ENCODE results near the gene PSMB1. TPM values are rescaled to one million over a fixed set of nuclear protein-coding genes. Genes with fewer than 3 reads are reported as not detected.

Gene PSMB1
- total RNA-seq, 1 experiment from 2014 or later: 282 TPM

- POLR2A ChIA-PET: no interaction called here
- BruUV-seq (replicated peaks): no TSS peak
These were observed 8.4 kb upstream of the PSMB1 start for GRCh38 chr6:170561555-170561954.

More at GRCh38 chr6:170561555-170561954, 8.4 kb upstream of the PSMB1 start:
- Histone ChIP-seq H3K27ac (ENCODE audit: low read depth, low read length) (no peak overlapping the region), H3K9me2 (ENCODE audit: insufficient read depth) (no peaks in the 10 kb centered on the region), H3K79me2 (ENCODE audit: insufficient read depth, low read length) (peaks cover 77% of the 10 kb centered on the region), H3K4me1 (ENCODE audit: control insufficient read depth in 1 of 2, insufficient read depth in 2 of 2, low read length in 2 of 2) (no peaks in the 10 kb centered on the region), H4K20me1 (ENCODE audit: insufficient read depth) (no peaks in the 10 kb centered on the region), H3K36me3 (ENCODE audit: control insufficient read depth in 1 of 2, insufficient read depth in 2 of 2, low read length in 2 of 2) (peaks cover 30 to 44% of the 10 kb centered on the region in 2 experiments), H3K4me3 (replicated peaks in 1 of 2; ENCODE audit: low read depth in 1 of 2, low read length in 2 of 2) (no peak overlapping the region), H2AFZ (ENCODE audit: low read depth, low read length, poor library complexity, severe bottlenecking) (no peak overlapping the region), H3K27me3 (ENCODE audit: insufficient read depth, low read length) (no peaks in the 10 kb centered on the region), H3K4me2 (ENCODE audit: low read length) (no peak overlapping the region), H3K9me3 (ENCODE audit: control insufficient read depth in 1 of 2, insufficient read depth in 1 of 2, low read depth in 1 of 2, low read length in 2 of 2) (no peaks in the 10 kb centered on the region), H3K9ac (ENCODE audit: low read length) (no peak overlapping the region)
- ATAC-seq (no peak), DNase-seq (ENCODE audit: low read depth, low spot score) (no peak)
- TF ChIP-seq, protein P1, sequence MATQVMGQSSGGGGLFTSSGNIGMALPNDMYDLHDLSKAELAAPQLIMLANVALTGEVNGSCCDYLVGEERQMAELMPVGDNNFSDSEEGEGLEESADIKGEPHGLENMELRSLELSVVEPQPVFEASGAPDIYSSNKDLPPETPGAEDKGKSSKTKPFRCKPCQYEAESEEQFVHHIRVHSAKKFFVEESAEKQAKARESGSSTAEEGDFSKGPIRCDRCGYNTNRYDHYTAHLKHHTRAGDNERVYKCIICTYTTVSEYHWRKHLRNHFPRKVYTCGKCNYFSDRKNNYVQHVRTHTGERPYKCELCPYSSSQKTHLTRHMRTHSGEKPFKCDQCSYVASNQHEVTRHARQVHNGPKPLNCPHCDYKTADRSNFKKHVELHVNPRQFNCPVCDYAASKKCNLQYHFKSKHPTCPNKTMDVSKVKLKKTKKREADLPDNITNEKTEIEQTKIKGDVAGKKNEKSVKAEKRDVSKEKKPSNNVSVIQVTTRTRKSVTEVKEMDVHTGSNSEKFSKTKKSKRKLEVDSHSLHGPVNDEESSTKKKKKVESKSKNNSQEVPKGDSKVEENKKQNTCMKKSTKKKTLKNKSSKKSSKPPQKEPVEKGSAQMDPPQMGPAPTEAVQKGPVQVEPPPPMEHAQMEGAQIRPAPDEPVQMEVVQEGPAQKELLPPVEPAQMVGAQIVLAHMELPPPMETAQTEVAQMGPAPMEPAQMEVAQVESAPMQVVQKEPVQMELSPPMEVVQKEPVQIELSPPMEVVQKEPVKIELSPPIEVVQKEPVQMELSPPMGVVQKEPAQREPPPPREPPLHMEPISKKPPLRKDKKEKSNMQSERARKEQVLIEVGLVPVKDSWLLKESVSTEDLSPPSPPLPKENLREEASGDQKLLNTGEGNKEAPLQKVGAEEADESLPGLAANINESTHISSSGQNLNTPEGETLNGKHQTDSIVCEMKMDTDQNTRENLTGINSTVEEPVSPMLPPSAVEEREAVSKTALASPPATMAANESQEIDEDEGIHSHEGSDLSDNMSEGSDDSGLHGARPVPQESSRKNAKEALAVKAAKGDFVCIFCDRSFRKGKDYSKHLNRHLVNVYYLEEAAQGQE (IDR thresholded peaks at IDR 0.05; ENCODE audit: low read depth): no peak
- TF ChIP-seq TCF7L2 (IDR thresholded peaks at IDR 0.05; ENCODE audit: borderline replicate concordance, extremely low read depth, insufficient read depth, insufficient read length) (no peak), YY1 (IDR thresholded peaks at IDR 0.05; ENCODE audit: extremely low read depth, insufficient replicate concordance, low read depth, low read length) (no peak), JUND (IDR thresholded peaks at IDR 0.05) (no peak), EGR1 (IDR thresholded peaks at IDR 0.05; ENCODE audit: low read depth) (no peak), SRF (IDR thresholded peaks at IDR 0.05; ENCODE audit: low read depth) (no peak), EZH2 (IDR thresholded peaks at IDR 0.05) (no peak), POLR2AphosphoS5 (IDR thresholded peaks at IDR 0.05; ENCODE audit: low read depth, low read length) (no peak), CBX3 (IDR thresholded peaks at IDR 0.05; ENCODE audit: low read depth) (no peak), POLR2A (IDR thresholded peaks at IDR 0.05; ENCODE audit: borderline replicate concordance, extremely low read depth, insufficient read depth, insufficient read length) (no peak), ELF1 (IDR thresholded peaks at IDR 0.05; ENCODE audit: borderline replicate concordance, low read depth) (no peak), EZH2phosphoT487 (IDR thresholded peaks at IDR 0.05; ENCODE audit: borderline replicate concordance) (no peak), RAD21 (IDR thresholded peaks at IDR 0.05; ENCODE audit: low read depth) (no peak), ZFX (IDR thresholded peaks at IDR 0.05) (no peak)
- TF ChIP-seq, protein P2, sequence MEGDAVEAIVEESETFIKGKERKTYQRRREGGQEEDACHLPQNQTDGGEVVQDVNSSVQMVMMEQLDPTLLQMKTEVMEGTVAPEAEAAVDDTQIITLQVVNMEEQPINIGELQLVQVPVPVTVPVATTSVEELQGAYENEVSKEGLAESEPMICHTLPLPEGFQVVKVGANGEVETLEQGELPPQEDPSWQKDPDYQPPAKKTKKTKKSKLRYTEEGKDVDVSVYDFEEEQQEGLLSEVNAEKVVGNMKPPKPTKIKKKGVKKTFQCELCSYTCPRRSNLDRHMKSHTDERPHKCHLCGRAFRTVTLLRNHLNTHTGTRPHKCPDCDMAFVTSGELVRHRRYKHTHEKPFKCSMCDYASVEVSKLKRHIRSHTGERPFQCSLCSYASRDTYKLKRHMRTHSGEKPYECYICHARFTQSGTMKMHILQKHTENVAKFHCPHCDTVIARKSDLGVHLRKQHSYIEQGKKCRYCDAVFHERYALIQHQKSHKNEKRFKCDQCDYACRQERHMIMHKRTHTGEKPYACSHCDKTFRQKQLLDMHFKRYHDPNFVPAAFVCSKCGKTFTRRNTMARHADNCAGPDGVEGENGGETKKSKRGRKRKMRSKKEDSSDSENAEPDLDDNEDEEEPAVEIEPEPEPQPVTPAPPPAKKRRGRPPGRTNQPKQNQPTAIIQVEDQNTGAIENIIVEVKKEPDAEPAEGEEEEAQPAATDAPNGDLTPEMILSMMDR (IDR thresholded peaks at IDR 0.05 in 2 of 3, conservative IDR thresholded peaks at IDR 0.05 in 1 of 3; ENCODE audit: borderline replicate concordance in 1 of 3, insufficient read depth in 1 of 3, low read depth in 2 of 3, low read length in 2 of 3): no peak
- TF ChIP-seq, protein P3, sequence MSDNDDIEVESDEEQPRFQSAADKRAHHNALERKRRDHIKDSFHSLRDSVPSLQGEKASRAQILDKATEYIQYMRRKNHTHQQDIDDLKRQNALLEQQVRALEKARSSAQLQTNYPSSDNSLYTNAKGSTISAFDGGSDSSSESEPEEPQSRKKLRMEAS (IDR thresholded peaks at IDR 0.05): no peak
- TF ChIP-seq, protein P4, sequence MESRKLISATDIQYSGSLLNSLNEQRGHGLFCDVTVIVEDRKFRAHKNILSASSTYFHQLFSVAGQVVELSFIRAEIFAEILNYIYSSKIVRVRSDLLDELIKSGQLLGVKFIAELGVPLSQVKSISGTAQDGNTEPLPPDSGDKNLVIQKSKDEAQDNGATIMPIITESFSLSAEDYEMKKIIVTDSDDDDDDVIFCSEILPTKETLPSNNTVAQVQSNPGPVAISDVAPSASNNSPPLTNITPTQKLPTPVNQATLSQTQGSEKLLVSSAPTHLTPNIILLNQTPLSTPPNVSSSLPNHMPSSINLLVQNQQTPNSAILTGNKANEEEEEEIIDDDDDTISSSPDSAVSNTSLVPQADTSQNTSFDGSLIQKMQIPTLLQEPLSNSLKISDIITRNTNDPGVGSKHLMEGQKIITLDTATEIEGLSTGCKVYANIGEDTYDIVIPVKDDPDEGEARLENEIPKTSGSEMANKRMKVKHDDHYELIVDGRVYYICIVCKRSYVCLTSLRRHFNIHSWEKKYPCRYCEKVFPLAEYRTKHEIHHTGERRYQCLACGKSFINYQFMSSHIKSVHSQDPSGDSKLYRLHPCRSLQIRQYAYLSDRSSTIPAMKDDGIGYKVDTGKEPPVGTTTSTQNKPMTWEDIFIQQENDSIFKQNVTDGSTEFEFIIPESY (IDR thresholded peaks at IDR 0.05; ENCODE audit: extremely low read depth, insufficient replicate concordance, low read length): no peak
- TF ChIP-seq, protein P5, sequence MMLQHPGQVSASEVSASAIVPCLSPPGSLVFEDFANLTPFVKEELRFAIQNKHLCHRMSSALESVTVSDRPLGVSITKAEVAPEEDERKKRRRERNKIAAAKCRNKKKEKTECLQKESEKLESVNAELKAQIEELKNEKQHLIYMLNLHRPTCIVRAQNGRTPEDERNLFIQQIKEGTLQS (IDR thresholded peaks at IDR 0.05): no peak
- ChIA-PET CTCF (no interaction called here), RAD21 (ENCODE audit: low non-redundant PET in 1 of 2, low total read pairs in 2 of 2, uncharacterized antibody in 2 of 2, unreplicated experiment in 2 of 2) (no interaction called here)
- intact Hi-C loops (cut with micrococcal nuclease): no loop called here

All from HCT116 (cell line).